GM20000 (cell line): ENCODE results near the gene ANTKMT.

Experiments used
- DNase-seq: peaks from one replicate; pipeline ENCODE4 v3.0.0; 2012; ENCODE audit warnings: low spot score
- TF ChIP-seq, protein P1 (sequence below): IDR thresholded peaks from 2 replicates; pipeline ENCODE4 v1.5.1; 2012; ENCODE audit warnings: mild to moderate bottlenecking, control low read depth; ENCODE audit errors: extremely low read depth, missing control alignments

ANTKMT gene

DNA sequence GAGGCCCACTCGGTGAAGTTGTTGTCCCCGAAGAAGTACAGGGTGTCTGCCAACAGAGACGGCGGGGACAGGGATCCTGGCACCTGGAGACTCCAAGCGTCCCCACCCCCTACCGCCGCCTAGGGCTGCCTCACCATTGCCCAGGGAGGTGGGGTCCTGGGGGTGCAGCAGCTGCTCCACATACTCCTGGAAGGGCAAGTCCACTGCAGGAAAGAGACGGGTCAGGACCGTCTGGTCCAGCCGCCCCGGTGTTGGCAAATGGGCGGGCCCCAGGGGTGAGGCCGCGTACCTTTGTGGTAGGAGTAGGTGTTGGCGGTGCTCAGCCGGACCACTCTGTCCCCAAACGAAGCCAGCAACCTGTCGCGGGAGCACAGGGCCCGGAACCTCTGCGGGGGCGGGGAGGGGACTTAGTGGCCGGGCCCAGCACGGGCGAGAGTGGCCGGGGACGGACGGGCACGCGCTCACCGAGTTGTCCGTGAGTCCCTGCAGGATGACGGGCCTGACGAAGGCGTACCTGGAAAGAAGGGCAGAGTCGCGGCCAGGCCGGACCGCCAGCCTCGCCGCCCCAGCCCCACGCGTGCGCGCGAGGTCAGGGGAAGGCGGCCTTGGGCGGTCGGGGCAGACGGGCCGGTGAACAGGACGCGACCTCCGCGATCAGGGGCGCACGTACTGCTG, 37.4 kb upstream of the ANTKMT start:
- peak; percentile 26 for DNase-seq
- TF ChIP-seq, protein P1, sequence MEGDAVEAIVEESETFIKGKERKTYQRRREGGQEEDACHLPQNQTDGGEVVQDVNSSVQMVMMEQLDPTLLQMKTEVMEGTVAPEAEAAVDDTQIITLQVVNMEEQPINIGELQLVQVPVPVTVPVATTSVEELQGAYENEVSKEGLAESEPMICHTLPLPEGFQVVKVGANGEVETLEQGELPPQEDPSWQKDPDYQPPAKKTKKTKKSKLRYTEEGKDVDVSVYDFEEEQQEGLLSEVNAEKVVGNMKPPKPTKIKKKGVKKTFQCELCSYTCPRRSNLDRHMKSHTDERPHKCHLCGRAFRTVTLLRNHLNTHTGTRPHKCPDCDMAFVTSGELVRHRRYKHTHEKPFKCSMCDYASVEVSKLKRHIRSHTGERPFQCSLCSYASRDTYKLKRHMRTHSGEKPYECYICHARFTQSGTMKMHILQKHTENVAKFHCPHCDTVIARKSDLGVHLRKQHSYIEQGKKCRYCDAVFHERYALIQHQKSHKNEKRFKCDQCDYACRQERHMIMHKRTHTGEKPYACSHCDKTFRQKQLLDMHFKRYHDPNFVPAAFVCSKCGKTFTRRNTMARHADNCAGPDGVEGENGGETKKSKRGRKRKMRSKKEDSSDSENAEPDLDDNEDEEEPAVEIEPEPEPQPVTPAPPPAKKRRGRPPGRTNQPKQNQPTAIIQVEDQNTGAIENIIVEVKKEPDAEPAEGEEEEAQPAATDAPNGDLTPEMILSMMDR, result no peak

DNA sequence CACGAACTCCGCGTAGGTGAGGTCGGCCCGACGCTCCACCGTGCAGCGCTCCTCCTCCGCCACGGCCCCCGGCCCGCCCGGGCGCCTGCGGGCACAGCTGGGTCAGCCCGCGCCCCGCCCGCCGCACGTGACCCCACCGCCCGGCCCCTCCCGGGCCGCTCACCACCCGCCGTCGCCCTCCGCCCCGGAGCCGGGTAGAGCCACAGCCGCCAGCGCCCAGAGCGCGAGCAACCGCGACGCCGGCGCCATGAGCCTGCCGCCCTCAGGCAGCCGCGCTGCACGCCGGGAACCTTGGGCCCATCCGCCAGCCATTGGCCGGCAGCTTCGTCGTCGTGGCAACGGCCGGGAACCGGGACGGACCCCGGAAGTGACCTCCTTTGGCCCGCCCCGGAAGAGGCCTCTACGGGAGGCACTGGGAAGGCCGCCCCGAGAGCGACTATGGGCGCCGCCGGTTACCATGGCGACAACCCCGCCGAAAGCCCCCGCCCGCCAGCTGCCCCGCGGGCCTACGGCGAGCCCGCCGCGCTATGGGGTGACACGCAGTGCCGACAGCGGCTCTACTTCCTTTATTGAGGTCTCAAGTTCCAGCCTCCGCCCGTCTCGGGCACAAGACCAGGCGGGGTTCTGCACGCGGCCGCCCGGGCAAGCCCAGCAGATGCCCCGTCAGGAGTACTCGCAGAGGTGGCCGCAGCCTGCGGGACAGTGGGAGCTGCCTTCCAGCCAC, 36.7 kb upstream of the ANTKMT start, which contains the start of gene JMJD8:
Gene JMJD8, minus strand, starts transcription at position 264 of the 724 bp plus-strand sequence. Its CDS starts 15 bp downstream, at position 249.
- DNase-seq, result peak; percentile 99
- TF ChIP-seq, protein P1, result no peak

DNA sequence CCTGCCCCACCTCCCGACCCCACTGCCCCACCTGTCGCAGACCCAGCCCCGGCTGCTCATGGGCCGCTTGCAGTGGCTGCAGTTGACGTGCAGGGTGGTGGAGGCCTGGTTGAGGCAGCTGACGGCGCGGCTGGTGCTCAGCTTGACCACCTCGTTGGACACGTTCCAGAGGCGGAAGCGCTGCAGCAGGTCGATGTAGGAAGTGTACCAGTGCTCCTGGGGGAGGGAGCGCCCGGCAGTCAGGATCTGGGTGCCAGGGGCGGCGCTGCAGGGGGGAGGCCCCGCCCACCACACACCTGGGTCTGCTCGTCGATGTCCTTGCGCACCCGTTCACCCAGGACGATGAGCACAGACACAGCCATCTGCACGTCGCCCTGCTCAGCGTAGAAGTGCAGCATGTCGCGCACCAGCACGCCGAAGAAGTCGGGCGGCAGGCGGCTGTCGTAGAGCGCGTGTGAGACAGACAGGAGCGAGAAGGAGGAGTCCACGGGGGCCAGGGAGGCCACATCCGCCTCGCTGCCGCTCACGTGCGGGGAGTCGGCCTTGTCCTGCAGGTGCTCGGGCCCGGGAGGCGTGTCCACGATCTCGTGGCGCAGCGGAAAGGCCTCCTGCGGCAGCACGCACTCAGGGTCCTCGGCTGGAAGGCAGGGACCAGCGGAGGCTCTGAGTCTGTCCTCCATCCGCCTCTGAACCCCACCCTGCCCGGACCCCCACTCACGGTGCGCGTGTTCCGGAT, 35.8 kb upstream of the ANTKMT start:
- TF ChIP-seq, protein P1, result no peak
- no peak for DNase-seq

DNA sequence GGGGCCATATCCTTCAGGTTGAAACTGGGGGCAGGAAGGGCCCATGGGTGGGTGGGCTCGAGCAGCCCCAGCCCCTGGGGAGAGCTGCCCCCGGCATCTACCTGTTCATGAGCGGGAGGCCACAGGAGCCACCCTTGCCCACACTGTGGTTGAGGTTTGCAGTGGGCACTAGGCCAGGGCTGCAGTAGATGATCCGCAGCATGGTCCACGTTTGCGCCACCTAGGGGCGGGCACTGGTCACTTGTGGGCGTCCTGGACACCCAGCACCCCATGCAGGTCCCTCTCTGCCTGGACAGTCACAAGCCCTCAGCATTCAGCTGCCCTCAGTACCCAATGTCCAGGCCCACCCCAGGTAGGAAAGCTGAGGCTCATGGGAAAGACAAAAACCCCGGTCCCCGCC, 35.0 kb upstream of the ANTKMT start:
- TF ChIP-seq, protein P1, result no peak
- peak; percentile 29 for DNase-seq

DNA sequence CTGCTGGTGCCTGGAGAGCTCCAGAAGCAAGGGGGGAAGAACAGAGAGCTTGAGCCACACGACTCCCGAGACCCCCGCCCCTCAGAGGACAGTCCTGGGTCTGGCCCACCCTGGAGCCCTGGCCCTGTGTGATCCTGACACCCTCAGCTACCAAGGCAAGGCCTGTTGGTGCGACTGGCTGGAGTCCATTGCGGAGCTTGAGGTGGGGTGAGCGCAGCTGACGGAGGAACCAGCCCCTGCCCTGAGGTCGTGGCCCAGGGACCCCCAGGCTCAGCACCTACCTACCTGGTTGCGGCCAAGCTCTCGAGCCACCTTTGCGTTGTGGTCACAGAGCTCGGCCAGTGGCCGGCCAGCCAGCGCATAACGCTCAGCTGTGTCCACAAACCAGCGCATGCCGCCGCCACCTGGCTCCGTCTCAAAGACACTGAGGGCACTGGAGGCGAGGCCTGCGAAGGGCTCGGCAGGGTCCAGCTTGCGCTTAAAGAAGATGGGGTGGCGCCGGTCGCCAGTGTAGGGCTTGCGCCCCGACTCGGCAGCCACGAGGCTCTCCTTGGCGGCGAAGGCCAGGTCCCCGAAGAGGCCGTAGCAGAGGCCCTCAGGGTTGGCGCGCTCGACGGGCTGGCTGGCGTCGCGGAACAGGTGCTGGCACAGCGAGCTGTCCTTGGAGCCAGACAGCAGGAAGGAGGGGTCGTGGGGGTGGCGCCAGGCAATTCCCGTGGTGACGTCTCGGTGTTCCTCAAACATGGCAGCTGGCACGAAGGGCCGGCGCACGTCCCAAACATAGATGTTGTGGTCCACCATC, 34.3 kb upstream of the ANTKMT start:
- DNase-seq, result no peak
- TF ChIP-seq, protein P1, result no peak

DNA sequence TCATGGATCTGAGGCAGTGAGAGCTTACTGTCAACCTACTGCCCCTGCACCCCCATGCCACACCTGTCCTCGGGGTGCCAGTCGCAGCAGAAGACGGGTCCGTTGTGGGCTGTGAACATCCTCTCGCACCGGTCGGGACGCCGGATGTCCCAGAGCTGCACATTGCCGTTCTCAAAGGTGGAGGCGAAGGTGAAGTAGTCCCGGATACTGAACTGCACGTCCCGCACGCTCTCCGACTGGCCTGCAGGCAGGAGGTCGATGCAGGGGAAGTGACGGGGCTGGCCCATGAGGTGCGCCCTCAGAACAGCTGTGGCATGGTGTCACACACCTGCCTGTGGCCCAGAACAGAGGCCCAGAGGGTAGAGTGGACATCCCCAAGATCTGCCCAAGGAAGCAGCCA, 33.4 kb upstream of the ANTKMT start:
- no peak for DNase-seq
- TF ChIP-seq, protein P1, result no peak
